Posterior cingulate gyrus (tissue), 11 donors: Measurements from ENCODE around the gene JPT1.
A peak's percentile ranks its signal among the peaks of the same experiment; 100 is the strongest.
"Not testable (repeated sequence)": the region's sequence is repeated elsewhere in the genome, so short reads cannot be mapped to it uniquely, and the experiment has no call there.

Experiments
- DNase-seq, 10 donors: peaks; one replicate each; pipeline versions ENCODE4 v3.0.0 to v3.0.0-alpha.2; 2020 to 2021; ENCODE audit warnings: mixed read lengths in 3 of 10
- intact Hi-C: fragments of 100-400 bp; cut with DNase I; formaldehyde crosslinking; loops from one replicate; pipeline ENCODE4 v1.15.1; 2023

Gene JPT1

GRCh38 chr17:75132018-75133000, 22.0 kb downstream of the JPT1 start:
- intact Hi-C loops = not testable (repeated sequence)
- DNase-seq = peak in 3 of 10 donors; percentile 37 to 55 (median 40)

GRCh38 chr17:75131278-75132017, 22.9 kb downstream of the JPT1 start, which contains the start of gene NT5C:
NT5C (minus strand) TSS chr17:75131742; CDS start chr17:75131707, 35 bp downstream.
- peak; percentile 49 to 96 (median 70) for DNase-seq
- intact Hi-C loops = loop anchor here (2.0 kb wide), 1 partner anchor 17 kb away; no protein-coding TSS in a partner anchor

- peak in 6 of 10 donors; percentile 23 to 87 (median 54) for DNase-seq
- intact Hi-C loops = loop anchor here (2.0 kb wide), 1 partner anchor 16 kb away; no protein-coding TSS in a partner anchor
Observed at GRCh38 chr17:75130632-75131277, 23.6 kb downstream of the JPT1 start.

- peak in 2 of 10 donors; percentile 73 to 82 for DNase-seq
- intact Hi-C loops = loop anchor here (2.0 kb wide), 1 partner anchor 15 kb away; no protein-coding TSS in a partner anchor
Observed at GRCh38 chr17:75130059-75130631, 24.2 kb downstream of the JPT1 start.

GRCh38 chr17:75129576-75129975, 24.7 kb downstream of the JPT1 start:
- DNase-seq = peak in 3 of 10 donors; percentile 23 to 54 (median 50)
- intact Hi-C loops = no loop called here

GRCh38 chr17:75128694-75129505, 25.4 kb downstream of the JPT1 start:
- intact Hi-C loops = no loop called here
- DNase-seq = peak in 3 of 10 donors; percentile 37 to 77 (median 72)

GRCh38 chr17:75127936-75128335, 26.4 kb downstream of the JPT1 start:
- intact Hi-C loops, DNase-seq: not testable (repeated sequence)

- DNase-seq = peak in 1 of 10 donors; percentile 40
- intact Hi-C loops = no loop called here
Observed at GRCh38 chr17:75126954-75127353, 27.4 kb downstream of the JPT1 start.

GRCh38 chr17:75125984-75126383, 28.3 kb downstream of the JPT1 start:
- intact Hi-C loops = no loop called here
- DNase-seq = peak in 2 of 10 donors; percentile 23 to 28

- peak in 2 of 10 donors; percentile 39 to 41 for DNase-seq
- intact Hi-C loops = no loop called here
Observed at GRCh38 chr17:75124819-75125162, 29.5 kb downstream of the JPT1 start.

GRCh38 chr17:75124041-75124818, 30.1 kb downstream of the JPT1 start:
- DNase-seq = peak in 6 of 10 donors; percentile 19 to 86 (median 58)
- intact Hi-C loops = no loop called here

GRCh38 chr17:75118307-75118706, 36.0 kb downstream of the JPT1 start:
- intact Hi-C loops = no loop called here
- DNase-seq = peak in 2 of 10 donors; percentile 20 to 35

GRCh38 chr17:75116737-75117136, 37.6 kb downstream of the JPT1 start:
- DNase-seq = peak in 1 of 10 donors; percentile 25
- intact Hi-C loops = no loop called here

GRCh38 chr17:75115555-75115954, 38.8 kb downstream of the JPT1 start:
- peak in 1 of 10 donors; percentile 24 for DNase-seq
- intact Hi-C loops = loop anchor here (2.0 kb wide), 2 partner anchors 15 to 85 kb away; partner anchors contain the start of gene NT5C

- no peak for DNase-seq
- intact Hi-C loops = loop anchor here (2.0 to 5.0 kb wide), 3 partner anchors 16 to 86 kb away; partner anchors contain the start of gene NT5C
Observed at GRCh38 chr17:75114552-75115314, 39.6 kb downstream of the JPT1 start.

GRCh38 chr17:75113798-75114551, 40.3 kb downstream of the JPT1 start:
- intact Hi-C loops = loop anchor here (2.0 to 5.0 kb wide), 3 partner anchors 17 to 87 kb away; partner anchors contain the start of gene NT5C
- DNase-seq = peak; percentile 75 to 98 (median 90)
